ENCODE data around the gene TRIO.

The TRIO gene

DNA sequence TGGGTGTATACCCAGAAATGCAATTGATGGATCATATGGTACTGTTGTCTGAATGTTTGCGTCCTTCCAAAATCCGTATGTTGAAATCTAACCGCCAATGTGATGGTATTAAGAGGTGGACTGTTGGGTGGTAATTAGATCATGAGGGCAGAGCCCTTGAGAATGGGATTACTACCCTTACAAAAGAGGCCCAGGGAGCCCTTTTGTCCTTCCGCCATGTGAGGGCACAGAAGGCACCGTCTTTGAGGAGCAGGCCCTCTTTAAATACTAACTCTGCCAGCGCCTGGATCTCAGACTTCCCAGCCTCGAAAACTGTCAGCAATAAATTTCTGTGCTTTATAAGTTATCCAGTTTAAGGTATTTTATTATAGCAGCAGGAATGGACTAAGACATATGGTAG, 282.4 kb downstream of the TRIO start:
- Histone ChIP-seq H3K4me3 (ENCODE audit: low read length) (no peak overlapping the region), H4K20me1 (ENCODE audit: control insufficient read depth, insufficient read depth, low read depth, low read length) (no peaks in the 10 kb centered on the region), H3K4me2 (ENCODE audit: low read length) (no peak overlapping the region), H3K9me2 (replicated peaks; ENCODE audit: control insufficient read depth, low read length) (no peaks in the 10 kb centered on the region), H3K36me3 (ENCODE audit: control insufficient read depth, low read length) (no peaks in the 10 kb centered on the region), H3K4me1 (ENCODE audit: control insufficient read depth, low read length) (no peaks in the 10 kb centered on the region), H3F3A (ENCODE audit: control insufficient read depth, insufficient read depth) (no peaks in the 10 kb centered on the region), H3K27ac (ENCODE audit: low read depth, low read length) (no peak overlapping the region), H3K9me3 (ENCODE audit: control insufficient read depth, insufficient read depth, low read length) (no peaks in the 10 kb centered on the region), H3K27me3 (ENCODE audit: control insufficient read depth, low read length) (no peaks in the 10 kb centered on the region), H3K79me2 (ENCODE audit: control insufficient read depth, low read length) (no peaks in the 10 kb centered on the region)
- TF ChIP-seq EZH2phosphoT487 (IDR thresholded peaks at IDR 0.05; ENCODE audit: borderline replicate concordance, low read length) (no peak), CTCF (IDR thresholded peaks at IDR 0.05; ENCODE audit: low read depth, low read length, poor library complexity, severe bottlenecking) (no peak)

DNA sequence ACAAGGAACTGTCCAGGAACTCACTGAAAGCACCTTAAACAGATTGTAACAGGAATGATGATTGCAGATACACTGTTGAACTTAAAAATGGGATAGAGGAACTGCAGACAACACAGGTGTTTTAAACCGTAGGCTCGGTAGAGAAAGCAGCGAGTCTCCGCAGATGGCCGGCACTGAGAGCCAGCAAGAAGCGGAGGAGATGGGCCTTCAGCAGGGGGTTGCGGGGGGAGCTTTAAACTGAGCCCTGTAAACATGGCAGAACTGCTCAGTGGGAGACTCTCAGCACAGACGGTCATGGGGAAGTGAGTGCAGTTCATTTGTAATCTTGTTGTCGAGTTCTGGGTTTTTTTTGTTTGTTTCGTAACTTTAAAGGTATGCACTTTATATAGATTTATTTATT, 283.4 kb downstream of the TRIO start:
- Histone ChIP-seq H3K9me2 (replicated peaks; ENCODE audit: control insufficient read depth, low read length) (no peaks in the 10 kb centered on the region), H3K4me2 (ENCODE audit: low read length) (no peak overlapping the region), H4K20me1 (ENCODE audit: control insufficient read depth, insufficient read depth, low read depth, low read length) (no peaks in the 10 kb centered on the region), H3K4me1 (ENCODE audit: control insufficient read depth, low read length) (no peaks in the 10 kb centered on the region), H3K27me3 (ENCODE audit: control insufficient read depth, low read length) (no peaks in the 10 kb centered on the region), H3K9me3 (ENCODE audit: control insufficient read depth, insufficient read depth, low read length) (no peaks in the 10 kb centered on the region), H3K27ac (ENCODE audit: low read depth, low read length) (no peak overlapping the region), H3K4me3 (ENCODE audit: low read length) (no peak overlapping the region), H3K79me2 (ENCODE audit: control insufficient read depth, low read length) (no peaks in the 10 kb centered on the region), H3F3A (ENCODE audit: control insufficient read depth, insufficient read depth) (no peaks in the 10 kb centered on the region), H3K36me3 (ENCODE audit: control insufficient read depth, low read length) (no peaks in the 10 kb centered on the region)
- TF ChIP-seq EZH2phosphoT487 (IDR thresholded peaks at IDR 0.05; ENCODE audit: borderline replicate concordance, low read length) (no peak), CTCF (IDR thresholded peaks at IDR 0.05; ENCODE audit: low read depth, low read length, poor library complexity, severe bottlenecking) (no peak)

- no peaks in the 10 kb centered on the region for H3K36me3 ChIP-seq (ENCODE audit: control insufficient read depth, low read length)
- H3K27ac ChIP-seq (ENCODE audit: low read depth, low read length) = no peak overlapping the region
- no peaks in the 10 kb centered on the region for H3K27me3 ChIP-seq (ENCODE audit: control insufficient read depth, low read length)
- H3K9me3 ChIP-seq (ENCODE audit: control insufficient read depth, insufficient read depth, low read length) = no peaks in the 10 kb centered on the region
- no peaks in the 10 kb centered on the region for H3K4me1 ChIP-seq (ENCODE audit: control insufficient read depth, low read length)
- no peaks in the 10 kb centered on the region for H3K79me2 ChIP-seq (ENCODE audit: control insufficient read depth, low read length)
- no peaks in the 10 kb centered on the region for H3K9me2 ChIP-seq (replicated peaks; ENCODE audit: control insufficient read depth, low read length)
- no peak overlapping the region for H3K4me3 ChIP-seq (ENCODE audit: low read length)
- no peaks in the 10 kb centered on the region for H4K20me1 ChIP-seq (ENCODE audit: control insufficient read depth, insufficient read depth, low read depth, low read length)
- H3K4me2 ChIP-seq (ENCODE audit: low read length) = no peak overlapping the region
- TF ChIP-seq EZH2phosphoT487 (IDR thresholded peaks at IDR 0.05; ENCODE audit: borderline replicate concordance, low read length) (no peak), CTCF (IDR thresholded peaks at IDR 0.05; ENCODE audit: low read depth, low read length, poor library complexity, severe bottlenecking) (no peak)
- H3F3A ChIP-seq (ENCODE audit: control insufficient read depth, insufficient read depth) = no peaks in the 10 kb centered on the region
Observed at GRCh38 chr5:14428302-14429081, 285.4 kb downstream of the TRIO start.
